ENCODE results near the gene FRMD1. TPM values are rescaled to one million over a fixed set of nuclear protein-coding genes. Genes with fewer than 3 reads are reported as not detected.

The FRMD1 gene
- total and polyA plus RNA-seq, 2 of the 8 experiments (the other 6 are each of a cell fraction or from before 2014, with no cell fraction given) = 0.36 TPM; not detected in 1

DNA sequence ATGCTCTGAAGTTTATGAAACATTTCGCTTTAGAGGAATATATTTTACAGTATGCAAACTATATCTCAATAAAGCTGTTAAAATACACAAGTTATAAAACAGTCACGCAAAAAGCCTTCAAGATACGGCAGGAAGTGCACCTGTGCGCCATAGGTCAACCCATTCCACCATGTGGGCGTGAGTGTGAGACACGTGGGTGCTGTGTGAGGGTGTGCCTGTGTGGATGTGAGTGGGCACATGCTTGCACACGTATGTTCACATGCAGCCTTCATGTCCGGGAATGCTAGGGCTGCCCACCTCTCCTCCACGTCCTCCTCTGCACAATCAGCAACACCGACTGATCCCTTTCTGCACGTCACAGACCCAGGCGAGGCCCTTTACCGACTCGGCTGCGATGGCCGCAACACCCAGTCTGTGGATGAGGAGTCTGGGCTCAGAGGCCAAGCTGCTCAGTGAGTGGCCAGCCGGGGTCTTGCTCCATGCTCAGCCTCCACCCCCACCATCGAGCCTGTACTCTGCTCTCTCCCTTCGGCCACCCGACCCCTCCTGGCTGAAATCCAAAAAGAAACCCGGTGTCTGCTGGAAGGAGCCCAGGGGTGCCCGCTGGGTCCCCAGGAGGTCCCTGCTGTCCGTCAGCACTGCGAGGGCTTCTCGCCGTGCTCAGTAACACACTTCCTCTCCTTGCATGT, 3.0 kb upstream of the FRMD1 start:
- ChIA-PET CTCF (ENCODE audit: partially characterized antibody) (interaction anchor here (1.1 to 4.9 kb wide), 6 partner anchors 10 to 36 kb away, joined by 3 to 27 read pairs (median 8); no protein-coding TSS in a partner anchor), POLR2A (ENCODE audit: partially characterized antibody) (no interaction called here)
- Histone ChIP-seq H3K4me1 (replicated peaks in 1 of 4; ENCODE audit: control insufficient read depth in 3 of 4, insufficient read depth in 4 of 4, low read length in 3 of 4) (peaks cover 0 to 8% (median 2%) of the 10 kb centered on the region in 4 experiments; a peak in 2 of 7 replicates), H3K79me1 (ENCODE audit: low read depth, low read length) (no peaks in the 10 kb centered on the region), H3K14ac (ENCODE audit: insufficient read length) (no peak overlapping the region), H3K9me3 (ENCODE audit: insufficient read depth in 2 of 2, low read depth in 1 of 2, low read length in 1 of 2) (no peaks in the 10 kb centered on the region), H3K9ac (replicated peaks in 1 of 4; ENCODE audit: extremely low read depth in 1 of 4, low read depth in 3 of 4, low read length in 3 of 4) (no peak overlapping the region), H3K27me3 (replicated peaks in 1 of 4; ENCODE audit: control insufficient read depth in 3 of 4, extremely low read depth in 1 of 4, insufficient read depth in 3 of 4, low read length in 3 of 4) (no peaks in the 10 kb centered on the region), H2BK5ac (ENCODE audit: low read depth, low read length) (no peak overlapping the region), H4K91ac (replicated peaks; ENCODE audit: insufficient read length, low read length) (no peak overlapping the region), H2AFZ (ENCODE audit: low read length) (no peak overlapping the region), H3K23me2 (ENCODE audit: low read depth, low read length) (no peaks in the 10 kb centered on the region), H2BK15ac (ENCODE audit: low read length) (no peak overlapping the region), H3K4me3 (ENCODE audit: extremely low read depth in 1 of 4, insufficient read depth in 2 of 4, low read depth in 3 of 4, low read length in 4 of 4) (no peak overlapping the region), H3K4me2 (ENCODE audit: insufficient read depth in 1 of 2, low read depth in 2 of 2, low read length in 2 of 2) (no peak overlapping the region), H3K27ac (ENCODE audit: low read depth, low read length) (no peak overlapping the region), H3K36me3 (ENCODE audit: control insufficient read depth in 2 of 4, insufficient read depth in 4 of 4, low read length in 3 of 4) (no peaks in the 10 kb centered on the region), H2BK20ac (ENCODE audit: low read length) (no peak overlapping the region), H3K4ac (replicated peaks; ENCODE audit: insufficient read length, low read depth, low read length) (no peak overlapping the region), H2BK12ac (ENCODE audit: low read depth, low read length) (no peak overlapping the region), H2AK5ac (ENCODE audit: low read depth, low read length) (no peak overlapping the region; the same call in 1 of the 2 replicates), H4K20me1 (replicated peaks in 1 of 2; ENCODE audit: control insufficient read depth in 1 of 2, insufficient read depth in 2 of 2, low read length in 2 of 2) (no peaks in the 10 kb centered on the region), H3K18ac (ENCODE audit: extremely low read depth, low read length) (no peak overlapping the region), H4K8ac (ENCODE audit: extremely low read depth, insufficient read depth, low read length) (peak overlapping the region; percentile 57; the same call in 1 of the 2 replicates), H3K23ac (ENCODE audit: insufficient read length) (no peak overlapping the region), H4K5ac (ENCODE audit: insufficient read length, low read depth, low read length) (no peak overlapping the region), H3K56ac (replicated peaks; ENCODE audit: insufficient read length, low read depth, low read length) (no peak overlapping the region), H3K79me2 (ENCODE audit: control insufficient read depth in 1 of 2, insufficient read depth in 2 of 2, low read length in 2 of 2) (no peaks in the 10 kb centered on the region), H2BK120ac (replicated peaks; ENCODE audit: low read depth, low read length) (no peak overlapping the region)
- no peak for FAIRE-seq
- WGBS, 2 experiments (ENCODE audit: extremely low coverage in 1 of 2, insufficient coverage in 1 of 2, insufficient read length in 1 of 2, insufficient replicate concordance in 2 of 2, low coverage in 1 of 2, low lambda C conversion rate in 2 of 2, missing lambda C conversion rate in 1 of 2) = 88% methylated on average over 26 of the region's 26 CpGs; no CpG with 5 or more reads in 1 of the 2 experiments
- no peak for DNase-seq (ENCODE audit: low read depth in 1 of 2, low spot score in 2 of 2)
- TF ChIP-seq FOSL1 (IDR thresholded peaks at IDR 0.05; ENCODE audit: insufficient read depth, low read depth, low read length) = no peak
- TF ChIP-seq PHF8 (conservative IDR thresholded peaks at IDR 0.05; ENCODE audit: low read depth, low read length) = no peak
- TF ChIP-seq, protein P1, sequence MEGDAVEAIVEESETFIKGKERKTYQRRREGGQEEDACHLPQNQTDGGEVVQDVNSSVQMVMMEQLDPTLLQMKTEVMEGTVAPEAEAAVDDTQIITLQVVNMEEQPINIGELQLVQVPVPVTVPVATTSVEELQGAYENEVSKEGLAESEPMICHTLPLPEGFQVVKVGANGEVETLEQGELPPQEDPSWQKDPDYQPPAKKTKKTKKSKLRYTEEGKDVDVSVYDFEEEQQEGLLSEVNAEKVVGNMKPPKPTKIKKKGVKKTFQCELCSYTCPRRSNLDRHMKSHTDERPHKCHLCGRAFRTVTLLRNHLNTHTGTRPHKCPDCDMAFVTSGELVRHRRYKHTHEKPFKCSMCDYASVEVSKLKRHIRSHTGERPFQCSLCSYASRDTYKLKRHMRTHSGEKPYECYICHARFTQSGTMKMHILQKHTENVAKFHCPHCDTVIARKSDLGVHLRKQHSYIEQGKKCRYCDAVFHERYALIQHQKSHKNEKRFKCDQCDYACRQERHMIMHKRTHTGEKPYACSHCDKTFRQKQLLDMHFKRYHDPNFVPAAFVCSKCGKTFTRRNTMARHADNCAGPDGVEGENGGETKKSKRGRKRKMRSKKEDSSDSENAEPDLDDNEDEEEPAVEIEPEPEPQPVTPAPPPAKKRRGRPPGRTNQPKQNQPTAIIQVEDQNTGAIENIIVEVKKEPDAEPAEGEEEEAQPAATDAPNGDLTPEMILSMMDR (IDR thresholded peaks at IDR 0.05; ENCODE audit: control extremely low read depth in 1 of 3, insufficient read depth in 1 of 3, low read depth in 1 of 3, low read length in 3 of 3) = no peak
- no peak for TF ChIP-seq SIX5 (IDR thresholded peaks at IDR 0.05; ENCODE audit: low read depth, low read length)
- TF ChIP-seq, protein P2, sequence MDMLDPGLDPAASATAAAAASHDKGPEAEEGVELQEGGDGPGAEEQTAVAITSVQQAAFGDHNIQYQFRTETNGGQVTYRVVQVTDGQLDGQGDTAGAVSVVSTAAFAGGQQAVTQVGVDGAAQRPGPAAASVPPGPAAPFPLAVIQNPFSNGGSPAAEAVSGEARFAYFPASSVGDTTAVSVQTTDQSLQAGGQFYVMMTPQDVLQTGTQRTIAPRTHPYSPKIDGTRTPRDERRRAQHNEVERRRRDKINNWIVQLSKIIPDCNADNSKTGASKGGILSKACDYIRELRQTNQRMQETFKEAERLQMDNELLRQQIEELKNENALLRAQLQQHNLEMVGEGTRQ (IDR thresholded peaks at IDR 0.05; ENCODE audit: low read length) = no peak
- TF ChIP-seq, protein P3, sequence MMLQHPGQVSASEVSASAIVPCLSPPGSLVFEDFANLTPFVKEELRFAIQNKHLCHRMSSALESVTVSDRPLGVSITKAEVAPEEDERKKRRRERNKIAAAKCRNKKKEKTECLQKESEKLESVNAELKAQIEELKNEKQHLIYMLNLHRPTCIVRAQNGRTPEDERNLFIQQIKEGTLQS (IDR thresholded peaks at IDR 0.05; ENCODE audit: insufficient read depth, low read depth, low read length) = no peak
- TF ChIP-seq EZH2 (IDR thresholded peaks at IDR 0.05; ENCODE audit: low read depth, low read length, severe bottlenecking) = no peak
